HFFc6 (cell line): Measurements from ENCODE around the gene DPP3. TPM values are rescaled to one million over a fixed set of nuclear protein-coding genes. Genes with fewer than 3 reads are reported as not detected.

Experiments
- DNase-seq: peaks from one replicate; pipeline ENCODE4 v3.0.0-alpha.2; 2018
- H3K27ac Mint-ChIP-seq: 2 replicates; pipeline ENCODE4 v1.8.0; 2020; ENCODE audit warnings: mild to moderate bottlenecking, mixed read lengths
- H3K27me3 Mint-ChIP-seq: 2 replicates; pipeline ENCODE4 v1.8.0; 2021; ENCODE audit warnings: mild to moderate bottlenecking, moderate library complexity, mixed read lengths; ENCODE audit not compliant: insufficient read depth
- H3K36me3 Mint-ChIP-seq: 2 replicates; pipeline ENCODE4 v1.8.0; 2021; ENCODE audit warnings: low read depth, mixed read lengths
- H3K4me1 Mint-ChIP-seq: 2 replicates; pipeline ENCODE4 v1.8.0; 2020; ENCODE audit warnings: low read depth, mixed read lengths
- H3K4me3 Mint-ChIP-seq: 2 replicates; pipeline ENCODE4 v1.8.0; 2020; ENCODE audit warnings: mild to moderate bottlenecking, moderate library complexity, mixed read lengths
- H3K9me3 Mint-ChIP-seq: 2 replicates; pipeline ENCODE4 v1.8.0; 2020; ENCODE audit warnings: mild to moderate bottlenecking, mixed read lengths
- total RNA-seq, 6 experiments: library from RNA; stranded (reverse); fragmentation: NEBNext Ultra II Directional; extraction: Animal tissue kit (Norgen Biotek cat#: 25700); gene quantifications; 2 replicates in 1 of 6; 3 replicates in 5 of 6; pipeline ENCODE4 v1.2.3, GENCODE V29; 2021
- TF ChIP-seq, protein P1 (sequence below): fragments of 200-600 bp; sonication (generic); IDR thresholded peaks from 2 replicates; pipeline ENCODE4 v1.5.0; 2021; ENCODE audit warnings: antibody characterized with exemption, mild to moderate bottlenecking

The DPP3 gene
- total RNA-seq, 6 experiments from 2014 or later = 54.8 to 71.6 (median 58.2) TPM

- no peaks in the 10 kb centered on the region for H3K9me3 Mint-ChIP-seq
- peak within 1 kb of the TSS; percentile 69 for H3K27ac Mint-ChIP-seq
- TF ChIP-seq, protein P1, sequence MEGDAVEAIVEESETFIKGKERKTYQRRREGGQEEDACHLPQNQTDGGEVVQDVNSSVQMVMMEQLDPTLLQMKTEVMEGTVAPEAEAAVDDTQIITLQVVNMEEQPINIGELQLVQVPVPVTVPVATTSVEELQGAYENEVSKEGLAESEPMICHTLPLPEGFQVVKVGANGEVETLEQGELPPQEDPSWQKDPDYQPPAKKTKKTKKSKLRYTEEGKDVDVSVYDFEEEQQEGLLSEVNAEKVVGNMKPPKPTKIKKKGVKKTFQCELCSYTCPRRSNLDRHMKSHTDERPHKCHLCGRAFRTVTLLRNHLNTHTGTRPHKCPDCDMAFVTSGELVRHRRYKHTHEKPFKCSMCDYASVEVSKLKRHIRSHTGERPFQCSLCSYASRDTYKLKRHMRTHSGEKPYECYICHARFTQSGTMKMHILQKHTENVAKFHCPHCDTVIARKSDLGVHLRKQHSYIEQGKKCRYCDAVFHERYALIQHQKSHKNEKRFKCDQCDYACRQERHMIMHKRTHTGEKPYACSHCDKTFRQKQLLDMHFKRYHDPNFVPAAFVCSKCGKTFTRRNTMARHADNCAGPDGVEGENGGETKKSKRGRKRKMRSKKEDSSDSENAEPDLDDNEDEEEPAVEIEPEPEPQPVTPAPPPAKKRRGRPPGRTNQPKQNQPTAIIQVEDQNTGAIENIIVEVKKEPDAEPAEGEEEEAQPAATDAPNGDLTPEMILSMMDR = no peak
- peak within 1 kb of the TSS; percentile 99 for H3K4me3 Mint-ChIP-seq
- peak; percentile 68 for DNase-seq
- peaks cover 1% of the 10 kb centered on the region; the same call in 1 of the 2 replicates for H3K36me3 Mint-ChIP-seq
- peaks cover 9% of the 10 kb centered on the region for H3K4me1 Mint-ChIP-seq
- H3K27me3 Mint-ChIP-seq = no peaks in the 10 kb centered on the region; the same call in 1 of the 2 replicates
These were observed 30.2 kb downstream of the DPP3 start, which contains the start of gene BBS1 for GRCh38 chr11:66510271-66510989. Gene BBS1, plus strand, starts transcription at chr11:66510635. Its CDS starts 25 bp downstream, at chr11:66510660.

DNA sequence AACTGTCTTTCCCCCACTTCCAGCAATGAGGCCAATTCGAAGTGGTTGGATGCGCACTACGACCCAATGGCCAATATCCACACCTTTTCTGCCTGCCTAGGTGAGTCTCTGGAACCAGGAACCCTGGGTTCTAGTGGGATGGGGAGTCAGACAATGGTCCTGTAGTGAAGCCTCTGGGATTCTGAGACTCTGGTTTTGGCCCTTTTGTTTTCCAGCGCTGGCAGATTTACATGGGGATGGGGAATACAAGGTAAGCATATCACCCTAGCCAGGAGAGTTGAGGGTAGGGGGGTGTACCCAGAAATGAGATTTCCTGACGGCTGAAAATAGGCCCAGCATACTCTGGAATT is 30.7 kb downstream of the DPP3 start:
- no peak for DNase-seq
- no peaks in the 10 kb centered on the region; the same call in 1 of the 2 replicates for H3K27me3 Mint-ChIP-seq
- H3K27ac Mint-ChIP-seq = peak overlapping the region; percentile 69
- no peaks in the 10 kb centered on the region for H3K9me3 Mint-ChIP-seq
- H3K36me3 Mint-ChIP-seq = no peaks in the 10 kb centered on the region
- peak overlapping the region; percentile 99 for H3K4me3 Mint-ChIP-seq
- TF ChIP-seq, protein P1 = no peak
- H3K4me1 Mint-ChIP-seq = peaks cover 9% of the 10 kb centered on the region

DNA sequence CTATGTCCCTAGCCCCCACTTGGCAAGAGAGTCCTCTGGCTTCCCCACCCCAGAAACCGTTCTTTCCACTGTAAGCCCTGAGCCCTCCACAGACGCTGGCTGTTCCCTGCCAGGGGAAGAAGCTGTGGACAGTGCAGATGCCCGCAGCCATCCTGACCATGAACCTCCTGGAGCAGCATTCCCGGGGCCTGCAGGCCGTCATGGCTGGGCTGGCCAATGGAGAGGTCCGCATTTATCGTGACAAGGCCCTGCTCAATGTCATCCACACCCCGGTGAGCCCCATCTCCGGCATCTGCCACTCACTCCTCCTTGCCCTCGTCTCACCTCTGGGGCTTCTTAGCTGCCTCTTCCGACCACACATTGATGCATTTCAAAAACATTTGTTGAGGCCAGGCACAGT is 43.4 kb downstream of the DPP3 start:
- H3K36me3 Mint-ChIP-seq = peaks cover 11% of the 10 kb centered on the region; the same call in 1 of the 2 replicates
- no peaks in the 10 kb centered on the region for H3K4me1 Mint-ChIP-seq
- no peak overlapping the region for H3K27ac Mint-ChIP-seq
- DNase-seq = no peak
- no peaks in the 10 kb centered on the region for H3K9me3 Mint-ChIP-seq
- peaks cover 4% of the 10 kb centered on the region for H3K27me3 Mint-ChIP-seq
- TF ChIP-seq, protein P1 = no peak
- no peak overlapping the region for H3K4me3 Mint-ChIP-seq

GRCh38 chr11:66524304-66525040 is 44.2 kb downstream of the DPP3 start:
- Mint-ChIP-seq H3K4me1 (no peaks in the 10 kb centered on the region), H3K9me3 (no peaks in the 10 kb centered on the region), H3K27ac (no peak overlapping the region), H3K36me3 (peaks cover 11% of the 10 kb centered on the region; the same call in 1 of the 2 replicates), H3K4me3 (no peak overlapping the region), H3K27me3 (peaks cover 4% of the 10 kb centered on the region)
- TF ChIP-seq, protein P1 = no peak
- no peak for DNase-seq

DNA sequence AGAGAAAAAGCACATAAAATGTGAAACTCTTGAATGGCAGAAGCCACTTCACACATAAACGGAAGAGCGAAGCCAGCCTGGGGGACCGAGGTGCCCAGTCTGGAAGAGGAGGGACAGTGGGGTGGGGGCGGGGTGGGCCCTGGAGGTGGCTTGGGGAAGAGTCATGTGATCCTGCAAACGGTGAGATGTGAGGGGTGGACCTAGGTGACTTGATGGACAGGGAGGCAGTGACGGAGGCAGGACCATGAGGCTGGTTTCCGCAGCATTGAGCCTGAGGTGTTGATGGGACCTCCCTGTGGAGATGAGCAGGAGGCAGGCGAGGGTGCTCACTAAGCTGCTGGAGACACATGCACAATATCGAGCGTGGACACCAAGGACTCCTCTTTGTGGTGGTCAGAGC is 48.8 kb downstream of the DPP3 start:
- H3K27me3 Mint-ChIP-seq = peaks cover 2% of the 10 kb centered on the region
- no peaks in the 10 kb centered on the region for H3K4me1 Mint-ChIP-seq
- DNase-seq = no peak
- TF ChIP-seq, protein P1 = no peak
- H3K27ac Mint-ChIP-seq = no peak overlapping the region
- H3K36me3 Mint-ChIP-seq = no peaks in the 10 kb centered on the region
- H3K9me3 Mint-ChIP-seq = no peaks in the 10 kb centered on the region
- no peak overlapping the region for H3K4me3 Mint-ChIP-seq
